Hindlimb muscle (tissue), 1 donor: ENCODE data around the gene TM4SF5. TPM values are rescaled to one million over a fixed set of nuclear protein-coding genes. Genes with fewer than 3 reads are reported as not detected.
"Not testable (repeated sequence)": the region's sequence is repeated elsewhere in the genome, so short reads cannot be mapped to it uniquely, and the experiment has no call there.

Source experiments
- DNase-seq: peaks from one replicate; pipeline ENCODE4 v3.0.0-alpha.2; 2013
- polyA plus RNA-seq: library from polyadenylated mRNA; unstranded; fragments of 120-200 nt; gene quantifications from one replicate; pipeline ENCODE4 v1.2.1, GENCODE V29; 2013; ENCODE audit not compliant: insufficient read length

The TM4SF5 gene
- polyA plus RNA-seq, 1 donor, result not detected

GRCh38 chr17:4790705-4791088 is 19.0 kb downstream of the TM4SF5 start:
- DNase-seq, result no peak

- DNase-seq, result no peak
Observed at GRCh38 chr17:4795168-4795567, 23.5 kb downstream of the TM4SF5 start.

GRCh38 chr17:4796552-4796920 is 24.9 kb downstream of the TM4SF5 start:
- DNase-seq, result no peak

- no peak for DNase-seq
Observed at GRCh38 chr17:4800462-4801196, 28.9 kb downstream of the TM4SF5 start.

- no peak for DNase-seq
Observed at GRCh38 chr17:4802228-4802627, 30.5 kb downstream of the TM4SF5 start, which contains the start of gene C17orf114. TSS of gene C17orf114 (minus strand) at chr17:4802328.

GRCh38 chr17:4806456-4806776 is 34.7 kb downstream of the TM4SF5 start:
- DNase-seq, result no peak

- DNase-seq, result peak; percentile 90
Observed at GRCh38 chr17:4806777-4807604, 35.3 kb downstream of the TM4SF5 start, which contains the start of gene PLD2. TSS of gene PLD2 (plus strand) at chr17:4807152. CDS start at chr17:4807773, 621 bp downstream.

GRCh38 chr17:4807605-4808377 is 36.1 kb downstream of the TM4SF5 start:
- DNase-seq, result peak; percentile 17

- peak; percentile 62 for DNase-seq
Observed at GRCh38 chr17:4808378-4808767, 36.7 kb downstream of the TM4SF5 start.

GRCh38 chr17:4810696-4811290 is 39.1 kb downstream of the TM4SF5 start:
- DNase-seq, result no peak

GRCh38 chr17:4811471-4811870 is 39.8 kb downstream of the TM4SF5 start:
- DNase-seq, result no peak

GRCh38 chr17:4812690-4813089 is 41.0 kb downstream of the TM4SF5 start:
- no peak for DNase-seq

- DNase-seq, result no peak
Observed at GRCh38 chr17:4815043-4815675, 43.5 kb downstream of the TM4SF5 start.

GRCh38 chr17:4816826-4817225 is 45.1 kb downstream of the TM4SF5 start:
- no peak for DNase-seq

- DNase-seq, result no peak
Observed at GRCh38 chr17:4818276-4818675, 46.6 kb downstream of the TM4SF5 start.

- no peak for DNase-seq
Observed at GRCh38 chr17:4822835-4823234, 51.1 kb downstream of the TM4SF5 start.

GRCh38 chr17:4823373-4824089 is 51.8 kb downstream of the TM4SF5 start:
- DNase-seq, result no peak

GRCh38 chr17:4827399-4827798 is 55.7 kb downstream of the TM4SF5 start:
- no peak for DNase-seq

- not testable (repeated sequence) for DNase-seq
Observed at GRCh38 chr17:4832829-4833177, 61.1 kb downstream of the TM4SF5 start.
